HepG2 (cell line): ENCODE measurements around the gene BCL6. TPM values are rescaled to one million over a fixed set of nuclear protein-coding genes. Genes with fewer than 3 reads are reported as not detected.

Source experiments
- HNF1A ChIP-seq, 2 experiments: sonication (generic) in 1 of 2; formaldehyde crosslinking in 1 of 2; IDR thresholded peaks; 2 replicates each; pipeline versions ENCODE4 v1.4.0 to v1.6.1; 2016 to 2020; ENCODE audit warnings: borderline replicate concordance in 1 of 2, low read depth in 1 of 2, mild to moderate bottlenecking in 1 of 2, missing genetic modification reagents in 1 of 2
- HOXA3 ChIP-seq: sonication (generic); formaldehyde crosslinking; IDR thresholded peaks from 2 replicates; pipeline ENCODE4 v1.5.0; 2020; ENCODE audit warnings: missing genetic modification reagents
- IRF9 ChIP-seq: sonication (generic); formaldehyde crosslinking; IDR thresholded peaks from 2 replicates; pipeline ENCODE4 v1.8.0; 2022; ENCODE audit warnings: missing genetic modification reagents, mild to moderate bottlenecking, borderline replicate concordance
- MLLT10 ChIP-seq: sonication (generic); formaldehyde crosslinking; IDR thresholded peaks from 2 replicates; pipeline ENCODE4 v1.4.0; 2020; ENCODE audit warnings: missing genetic modification reagents
- MYC ChIP-seq: sonication (generic); formaldehyde crosslinking; IDR thresholded peaks from 2 replicates; pipeline ENCODE4 v1.9.0; 2021; ENCODE audit warnings: missing genetic modification reagents, borderline replicate concordance
- NCOA5 ChIP-seq: sonication (generic); formaldehyde crosslinking; IDR thresholded peaks from 2 replicates; pipeline ENCODE4 v1.4.0; 2020; ENCODE audit warnings: missing genetic modification reagents
- NFKBIZ ChIP-seq: IDR thresholded peaks from 2 replicates; pipeline ENCODE4 v1.6.1; 2018; ENCODE audit warnings: missing genetic modification reagents, missing compliant biosample characterization
- NR1H2 ChIP-seq: sonication (generic); formaldehyde crosslinking; IDR thresholded peaks from 2 replicates; pipeline ENCODE4 v1.8.1; 2022; ENCODE audit warnings: low read depth, missing genetic modification reagents, borderline replicate concordance
- PAF1 ChIP-seq: IDR thresholded peaks from 2 replicates; pipeline ENCODE4 v1.6.1; 2016; ENCODE audit warnings: missing genetic modification reagents, missing compliant biosample characterization
- SYNCRIP ChIP-seq: fragments of 200-400 bp; formaldehyde crosslinking; IDR thresholded peaks from 2 replicates; pipeline ENCODE4 v1.6.1; 2018; ENCODE audit warnings: mild to moderate bottlenecking, low read depth, low read length; ENCODE audit not compliant: insufficient read depth
- TIGD3 ChIP-seq: sonication (generic); formaldehyde crosslinking; IDR thresholded peaks from 2 replicates; pipeline ENCODE4 v1.5.1; 2020; ENCODE audit warnings: mild to moderate bottlenecking, missing genetic modification reagents, borderline replicate concordance
- XBP1 ChIP-seq: sonication (generic); formaldehyde crosslinking; IDR thresholded peaks from 2 replicates; pipeline ENCODE4 v1.5.0; 2020; ENCODE audit warnings: missing genetic modification reagents
- ZNF205 ChIP-seq: IDR thresholded peaks from 2 replicates; pipeline ENCODE4 v1.6.1; 2018; ENCODE audit warnings: missing biosample characterization, missing genetic modification reagents
- ZNF543 ChIP-seq: sonication (generic); formaldehyde crosslinking; IDR thresholded peaks from 2 replicates; pipeline ENCODE4 v1.4.0; 2020; ENCODE audit warnings: mild to moderate bottlenecking, missing genetic modification reagents
- ZNF678 ChIP-seq: sonication (generic); formaldehyde crosslinking; IDR thresholded peaks from 2 replicates; pipeline ENCODE4 v1.4.0; 2020; ENCODE audit warnings: mild to moderate bottlenecking, missing genetic modification reagents
- ZNF879 ChIP-seq: sonication (generic); formaldehyde crosslinking; IDR thresholded peaks from 2 replicates; pipeline ENCODE4 v1.8.1; 2023; ENCODE audit warnings: missing genetic modification reagents
- polyA plus RNA-seq, 8 experiments: library from polyadenylated mRNA; depleted of rRNA in 3 of 8; stranded (reverse) in 7 of 8; unstranded in 1 of 8; fragments of >200 nt; fragmentation: Illumina TruSeq in 4 of 8; extraction: Trizol in 4 of 8; gene quantifications; 2 replicates each; pipeline versions ENCODE4 v1.2.1 to v1.2.3, GENCODE V29; 2011 to 2016; ENCODE audit warnings: low read depth in 4 of 8, missing spikeins in 1 of 8, mixed read lengths in 1 of 8; ENCODE audit not compliant: insufficient read depth in 1 of 8
- total RNA-seq, 5 experiments: library from RNA; depleted of rRNA; stranded (reverse); fragments of >200 nt; fragmentation: Illumina TruSeq; extraction: Trizol; gene quantifications; 2 replicates each; pipeline ENCODE4 v1.2.3, GENCODE V29; 2016; ENCODE audit warnings: low read depth in 1 of 5
- TF ChIP-seq, protein P1 (sequence below): sonication (generic); formaldehyde crosslinking; conservative IDR thresholded peaks from 2 replicates; pipeline ENCODE4 v1.8.1; 2023; ENCODE audit warnings: missing genetic modification reagents
- TF ChIP-seq, protein P2 (sequence below): sonication (generic); formaldehyde crosslinking; IDR thresholded peaks from 2 replicates; pipeline ENCODE4 v1.4.0; 2020; ENCODE audit warnings: mild to moderate bottlenecking, missing genetic modification reagents, borderline replicate concordance

BCL6 gene
- total and polyA plus RNA-seq, 2 of the 13 experiments (the other 11 are each of a cell fraction or from before 2014, with no cell fraction given), result 21.2 to 53.7 TPM

GRCh38 chr3:187719628-187720336, 25.5 kb downstream of the BCL6 start (continued):
- TF ChIP-seq NR1H2 (CRISPR knock-in tag) (no peak), TIGD3 (no peak), NFKBIZ (CRISPR knock-in tag) (0 out of 2 replicates have a peak, but pooled peaks have one; percentile 27), MYC (peak; percentile 90), ZNF543 (CRISPR knock-in tag) (peak; percentile 91), HNF1A (IDR thresholded peaks at IDR 0.05; ENCODE audit: low read depth) (peak; percentile 92), HNF1A (CRISPR knock-in tag; IDR thresholded peaks at IDR 0.05; ENCODE audit: borderline replicate concordance) (peak; percentile 90; the same call in 1 of the 2 replicates), ZNF205 (CRISPR knock-in tag) (no peak), PAF1 (no peak; the same call in 1 of the 2 replicates), ZNF678 (CRISPR knock-in tag) (no peak), SYNCRIP (no peak), HOXA3 (CRISPR knock-in tag) (peak; percentile 65), MLLT10 (CRISPR knock-in tag) (no peak), NCOA5 (no peak), ZNF879 (no peak), XBP1 (CRISPR knock-in tag) (no peak), IRF9 (CRISPR knock-in tag) (peak; percentile 57; the same call in 1 of the 2 replicates)
- TF ChIP-seq, protein P1, sequence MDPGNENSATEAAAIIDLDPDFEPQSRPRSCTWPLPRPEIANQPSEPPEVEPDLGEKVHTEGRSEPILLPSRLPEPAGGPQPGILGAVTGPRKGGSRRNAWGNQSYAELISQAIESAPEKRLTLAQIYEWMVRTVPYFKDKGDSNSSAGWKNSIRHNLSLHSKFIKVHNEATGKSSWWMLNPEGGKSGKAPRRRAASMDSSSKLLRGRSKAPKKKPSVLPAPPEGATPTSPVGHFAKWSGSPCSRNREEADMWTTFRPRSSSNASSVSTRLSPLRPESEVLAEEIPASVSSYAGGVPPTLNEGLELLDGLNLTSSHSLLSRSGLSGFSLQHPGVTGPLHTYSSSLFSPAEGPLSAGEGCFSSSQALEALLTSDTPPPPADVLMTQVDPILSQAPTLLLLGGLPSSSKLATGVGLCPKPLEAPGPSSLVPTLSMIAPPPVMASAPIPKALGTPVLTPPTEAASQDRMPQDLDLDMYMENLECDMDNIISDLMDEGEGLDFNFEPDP, result 0 out of 2 replicates have a peak, but pooled peaks have one; percentile 80
- TF ChIP-seq, protein P2, sequence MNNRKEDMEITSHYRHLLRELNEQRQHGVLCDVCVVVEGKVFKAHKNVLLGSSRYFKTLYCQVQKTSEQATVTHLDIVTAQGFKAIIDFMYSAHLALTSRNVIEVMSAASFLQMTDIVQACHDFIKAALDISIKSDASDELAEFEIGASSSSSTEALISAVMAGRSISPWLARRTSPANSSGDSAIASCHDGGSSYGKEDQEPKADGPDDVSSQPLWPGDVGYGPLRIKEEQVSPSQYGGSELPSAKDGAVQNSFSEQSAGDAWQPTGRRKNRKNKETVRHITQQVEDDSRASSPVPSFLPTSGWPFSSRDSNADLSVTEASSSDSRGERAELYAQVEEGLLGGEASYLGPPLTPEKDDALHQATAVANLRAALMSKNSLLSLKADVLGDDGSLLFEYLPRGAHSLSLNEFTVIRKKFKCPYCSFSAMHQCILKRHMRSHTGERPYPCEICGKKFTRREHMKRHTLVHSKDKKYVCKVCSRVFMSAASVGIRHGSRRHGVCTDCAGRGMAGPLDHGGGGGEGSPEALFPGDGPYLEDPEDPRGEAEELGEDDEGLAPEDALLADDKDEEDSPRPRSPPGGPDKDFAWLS (CRISPR knock-in tag), result no peak
